DND-41 (cell line): ENCODE results near the gene GPC6.

Source experiments
- EZH2 ChIP-seq: IDR thresholded peaks from 3 replicates; pipeline ENCODE4 v1.6.1; 2012; ENCODE audit warnings: borderline replicate concordance, low read depth, mild to moderate bottlenecking, moderate library complexity, low read length, inconsistent platforms; ENCODE audit not compliant: severe bottlenecking
- TF ChIP-seq, protein P1 (sequence below): IDR thresholded peaks from 2 replicates; pipeline ENCODE4 v1.5.1; 2012; ENCODE audit warnings: borderline replicate concordance, low read length, moderate library complexity, mild to moderate bottlenecking; ENCODE audit not compliant: poor library complexity, severe bottlenecking; ENCODE audit errors: extremely low read depth

DNA sequence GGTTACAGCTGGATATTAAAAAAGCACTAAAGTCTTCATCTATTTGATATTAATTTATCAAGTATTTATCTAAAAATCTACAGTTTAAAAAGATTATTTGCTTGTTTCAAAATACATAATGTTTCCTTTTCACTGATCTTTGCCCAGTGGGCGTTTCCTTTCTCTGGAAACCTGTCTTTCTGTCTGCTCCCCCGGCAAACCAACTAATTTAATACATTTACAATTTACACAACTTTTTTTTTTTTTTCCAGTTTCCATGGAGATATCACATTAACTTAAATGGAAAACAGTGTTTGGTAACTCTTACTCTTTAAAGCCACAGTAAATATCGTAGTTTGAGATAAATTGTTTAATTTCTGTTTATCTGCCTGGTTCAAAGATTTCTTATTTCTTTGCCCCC, 5.3 kb downstream of the GPC6 start:
- no peak for TF ChIP-seq EZH2
- TF ChIP-seq, protein P1, sequence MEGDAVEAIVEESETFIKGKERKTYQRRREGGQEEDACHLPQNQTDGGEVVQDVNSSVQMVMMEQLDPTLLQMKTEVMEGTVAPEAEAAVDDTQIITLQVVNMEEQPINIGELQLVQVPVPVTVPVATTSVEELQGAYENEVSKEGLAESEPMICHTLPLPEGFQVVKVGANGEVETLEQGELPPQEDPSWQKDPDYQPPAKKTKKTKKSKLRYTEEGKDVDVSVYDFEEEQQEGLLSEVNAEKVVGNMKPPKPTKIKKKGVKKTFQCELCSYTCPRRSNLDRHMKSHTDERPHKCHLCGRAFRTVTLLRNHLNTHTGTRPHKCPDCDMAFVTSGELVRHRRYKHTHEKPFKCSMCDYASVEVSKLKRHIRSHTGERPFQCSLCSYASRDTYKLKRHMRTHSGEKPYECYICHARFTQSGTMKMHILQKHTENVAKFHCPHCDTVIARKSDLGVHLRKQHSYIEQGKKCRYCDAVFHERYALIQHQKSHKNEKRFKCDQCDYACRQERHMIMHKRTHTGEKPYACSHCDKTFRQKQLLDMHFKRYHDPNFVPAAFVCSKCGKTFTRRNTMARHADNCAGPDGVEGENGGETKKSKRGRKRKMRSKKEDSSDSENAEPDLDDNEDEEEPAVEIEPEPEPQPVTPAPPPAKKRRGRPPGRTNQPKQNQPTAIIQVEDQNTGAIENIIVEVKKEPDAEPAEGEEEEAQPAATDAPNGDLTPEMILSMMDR: no peak
